Liver (tissue), 9 donors: ENCODE measurements around the gene SERPINB4. TPM values are rescaled to one million over a fixed set of nuclear protein-coding genes. Genes with fewer than 3 reads are reported as not detected.
"Not testable (repeated sequence)": the region's sequence is repeated elsewhere in the genome, so short reads cannot be mapped to it uniquely, and the experiment has no call there.

ENCODE experiments used
- DNase-seq: peaks from one replicate; pipeline ENCODE4 v3.0.0-alpha.2; 2017; ENCODE audit warnings: low spot score
- H3K27ac ChIP-seq, 2 donors: one replicate each; pipeline ENCODE4 v1.7.0; 2013; ENCODE audit warnings: inconsistent platforms in 2 of 2, low read length in 2 of 2, control low read depth in 1 of 2, low read depth in 1 of 2, mild to moderate bottlenecking in 1 of 2
- H3K27me3 ChIP-seq, 4 donors: one replicate each; pipeline versions ENCODE4 v1.6.1 to v1.7.0; 2013; ENCODE audit warnings: low read length in 3 of 4, inconsistent platforms in 1 of 4, mild to moderate bottlenecking in 1 of 4, moderate library complexity in 1 of 4; ENCODE audit not compliant: control insufficient read depth in 4 of 4, insufficient read depth in 4 of 4
- H3K36me3 ChIP-seq, 4 donors: one replicate each; pipeline versions ENCODE4 v1.6.1 to v1.7.0; 2013; ENCODE audit warnings: low read length in 3 of 4, mild to moderate bottlenecking in 3 of 4, low read depth in 1 of 4, moderate library complexity in 1 of 4; ENCODE audit not compliant: control insufficient read depth in 4 of 4, insufficient read depth in 3 of 4
- H3K4me1 ChIP-seq, 4 donors: one replicate each; pipeline versions ENCODE4 v1.6.1 to v1.7.0; 2013; ENCODE audit warnings: low read length in 3 of 4, mild to moderate bottlenecking in 3 of 4, moderate library complexity in 1 of 4; ENCODE audit not compliant: control insufficient read depth in 4 of 4, insufficient read depth in 4 of 4
- H3K4me3 ChIP-seq, 3 donors: one replicate each; pipeline versions ENCODE4 v1.6.1 to v1.7.0; 2013; ENCODE audit warnings: low read length in 3 of 3, control low read depth in 1 of 3, low read depth in 1 of 3, mild to moderate bottlenecking in 1 of 3
- H3K9ac ChIP-seq, 2 donors: one replicate each; pipeline ENCODE4 v1.7.0; 2013; ENCODE audit warnings: low read length in 2 of 2, mild to moderate bottlenecking in 2 of 2, moderate library complexity in 2 of 2, control low read depth in 1 of 2, low read depth in 1 of 2
- H3K9me3 ChIP-seq, 4 donors: one replicate each; pipeline versions ENCODE4 v1.6.1 to v1.7.0; 2013; ENCODE audit warnings: low read length in 3 of 4; ENCODE audit not compliant: control insufficient read depth in 4 of 4
- ATF3 ChIP-seq: IDR thresholded peaks from 2 replicates; pipeline ENCODE4 v1.6.1; 2016; ENCODE audit warnings: antibody characterized with exemption
- CTCF ChIP-seq: fragments of 150-350 bp; IDR thresholded peaks from 2 replicates; pipeline ENCODE4 v1.5.1; 2017; ENCODE audit warnings: improper control_type of control experiment, low read depth, low read length; ENCODE audit not compliant: missing input control
- EGR1 ChIP-seq, 2 donors: IDR thresholded peaks; 2 replicates each; pipeline ENCODE4 v1.6.1; 2016 to 2018; ENCODE audit warnings: antibody characterized with exemption in 2 of 2, low read depth in 2 of 2
- FOXA1 ChIP-seq: IDR thresholded peaks from 2 replicates; pipeline ENCODE4 v1.6.1; 2016; ENCODE audit warnings: antibody characterized with exemption
- FOXA2 ChIP-seq: IDR thresholded peaks from 2 replicates; pipeline ENCODE4 v1.6.1; 2016; ENCODE audit warnings: antibody characterized with exemption
- HNF4A ChIP-seq, 2 donors: conservative IDR thresholded peaks; 2 replicates each; pipeline ENCODE4 v1.6.1; 2016; ENCODE audit warnings: antibody characterized with exemption in 2 of 2, mild to moderate bottlenecking in 2 of 2
- HNF4G ChIP-seq: IDR thresholded peaks from 2 replicates; pipeline ENCODE4 v1.6.1; 2016; ENCODE audit warnings: antibody characterized with exemption
- JUND ChIP-seq, 2 donors: IDR thresholded peaks; 2 replicates each; pipeline ENCODE4 v1.6.1; 2016; ENCODE audit warnings: antibody characterized with exemption in 2 of 2
- MAX ChIP-seq: IDR thresholded peaks from 2 replicates; pipeline ENCODE4 v1.6.1; 2016; ENCODE audit warnings: antibody characterized with exemption
- SP1 ChIP-seq: IDR thresholded peaks from 2 replicates; pipeline ENCODE4 v1.6.1; 2018; ENCODE audit warnings: antibody characterized with exemption, mild to moderate bottlenecking
- WGBS: extraction: QIAGEN DNeasy Blood & Tissue Kit; methylation state at CpG from one replicate; pipeline ENCODE4 v1.1.7; 2013; 5-methylcytosine and 5-hydroxymethylcytosine counted together
- polyA plus RNA-seq, 2 donors: library from polyadenylated mRNA; stranded (reverse) in 1 of 2; unstranded in 1 of 2; fragments of 200-250 nt in 1 of 2; fragments of >200 nt in 1 of 2; fragmentation: Nextera tagmentation in 1 of 2; extraction: Ambion mirVana in 1 of 2; gene quantifications; one replicate each; pipeline versions ENCODE4 v1.2.1 to v1.2.3, GENCODE V29; 2013 to 2015
- total RNA-seq, 2 donors: library from RNA; depleted of rRNA; stranded (reverse); fragments of >200 nt; gene quantifications; one replicate each; pipeline ENCODE4 v1.2.3, GENCODE V29; 2014
- donor health status: healthy.
- donor health status: healthy.
- donor health status: healthy.
- donor health status: healthy.
- donor health status: healthy.

The SERPINB4 gene
- total and polyA plus RNA-seq, 4 donors: not detected

GRCh38 chr18:63646936-63647335 is 2.9 kb upstream of the SERPINB4 start (continued):
- TF ChIP-seq CTCF (no peak), HNF4G (no peak), JUND (IDR thresholded peaks at IDR 0.05) (no peak), SP1 (no peak), EGR1 (IDR thresholded peaks at IDR 0.05; ENCODE audit: low read depth in 2 of 2) (no peak), FOXA2 (no peak), HNF4A (conservative IDR thresholded peaks at IDR 0.05) (no peak), MAX (no peak), FOXA1 (no peak), ATF3 (no peak)

GRCh38 chr18:63644694-63645093 is 638 bp upstream of the SERPINB4 start:
- DNase-seq, H3K27ac ChIP-seq, H3K36me3 ChIP-seq, H3K4me1 ChIP-seq, H3K4me3 ChIP-seq, H3K9me3 ChIP-seq, H3K9ac ChIP-seq, H3K27me3 ChIP-seq: not testable (repeated sequence)
- WGBS: 94% methylated on average over 1 of the region's 1 CpG

- H3K27ac ChIP-seq, H3K36me3 ChIP-seq, H3K4me1 ChIP-seq, H3K4me3 ChIP-seq, DNase-seq, H3K9me3 ChIP-seq, H3K9ac ChIP-seq, H3K27me3 ChIP-seq: not testable (repeated sequence)
- 89% methylated on average over 4 of the region's 4 CpGs for WGBS
Measured at GRCh38 chr18:63642668-63643356, 1.2 kb downstream of the SERPINB4 start.

GRCh38 chr18:63641157-63641680 is 2.8 kb downstream of the SERPINB4 start:
- H3K4me3 ChIP-seq, H3K27ac ChIP-seq, H3K9me3 ChIP-seq, H3K9ac ChIP-seq, H3K4me1 ChIP-seq, DNase-seq, H3K27me3 ChIP-seq, H3K36me3 ChIP-seq: not testable (repeated sequence)
- 87% methylated on average over 4 of the region's 4 CpGs for WGBS
